NCI-H345 treated with DMSO at 0.1 percent for 48 hours (cell line): Measurements from ENCODE around the gene NT5DC1.
"Not testable (repeated sequence)": the region's sequence is repeated elsewhere in the genome, so short reads cannot be mapped to it uniquely, and the experiment has no call there.

ENCODE experiments used
- DNase-seq: peaks from one replicate; lab custom pipeline; 2025; ENCODE audit not compliant: unreplicated experiment; lab: John Stamatoyannopoulos, UW

NT5DC1 gene

GRCh38 chr6:116271149-116271708, 170.6 kb downstream of the NT5DC1 start:
- DNase-seq = no peak

- no peak for DNase-seq
These were observed 176.5 kb downstream of the NT5DC1 start for GRCh38 chr6:116277124-116277523.

- DNase-seq = no peak
These were observed 177.8 kb downstream of the NT5DC1 start for GRCh38 chr6:116278481-116278829.

GRCh38 chr6:116278854-116279231, 178.2 kb downstream of the NT5DC1 start:
- DNase-seq = no peak

GRCh38 chr6:116279232-116280160, 178.8 kb downstream of the NT5DC1 start, which contains the start of gene TSPYL1:
TSPYL1 (minus strand) TSS chr6:116279930; CDS start chr6:116279830, 100 bp downstream.
- DNase-seq = peak; percentile 92

- no peak for DNase-seq
These were observed 179.7 kb downstream of the NT5DC1 start for GRCh38 chr6:116280161-116280932.

GRCh38 chr6:116280933-116281316, 180.3 kb downstream of the NT5DC1 start:
- no peak for DNase-seq

GRCh38 chr6:116282698-116283097, 182.0 kb downstream of the NT5DC1 start:
- no peak for DNase-seq

- DNase-seq = no peak
These were observed 182.5 kb downstream of the NT5DC1 start for GRCh38 chr6:116283191-116283590.

- not testable (repeated sequence) for DNase-seq
These were observed 184.3 kb downstream of the NT5DC1 start for GRCh38 chr6:116284984-116285383.

GRCh38 chr6:116286773-116287358, 186.2 kb downstream of the NT5DC1 start:
- DNase-seq = no peak

GRCh38 chr6:116287689-116288282, 187.1 kb downstream of the NT5DC1 start:
- peak; percentile 38 for DNase-seq

GRCh38 chr6:116289876-116290275, 189.2 kb downstream of the NT5DC1 start:
- no peak for DNase-seq

- no peak for DNase-seq
These were observed 190.1 kb downstream of the NT5DC1 start for GRCh38 chr6:116290799-116291198.

- no peak for DNase-seq
These were observed 191.2 kb downstream of the NT5DC1 start for GRCh38 chr6:116291701-116292396.

- no peak for DNase-seq
These were observed 191.9 kb downstream of the NT5DC1 start for GRCh38 chr6:116292553-116292952.

GRCh38 chr6:116298273-116298672, 197.6 kb downstream of the NT5DC1 start:
- no peak for DNase-seq

GRCh38 chr6:116298973-116299372, 198.3 kb downstream of the NT5DC1 start:
- no peak for DNase-seq
